ENCODE results near the gene MRPL50.

- TF ChIP-seq EZH2 (IDR thresholded peaks at IDR 0.05; ENCODE audit: borderline replicate concordance, low read depth, low read length, severe bottlenecking), result no peak
- no peak for TF ChIP-seq CTCF (IDR thresholded peaks at IDR 0.05; ENCODE audit: borderline replicate concordance, extremely low read depth, low read length, poor library complexity, severe bottlenecking)
These were observed 34.8 kb upstream of the MRPL50 start for GRCh38 chr9:101433229-101433628.

Measured in DND-41 (cell line).